ENCODE measurements around the gene DENND4B. TPM values are rescaled to one million over a fixed set of nuclear protein-coding genes. Genes with fewer than 3 reads are reported as not detected.
"Not testable (repeated sequence)": the region's sequence is repeated elsewhere in the genome, so short reads cannot be mapped to it uniquely, and the experiment has no call there.

The DENND4B gene, protein sequence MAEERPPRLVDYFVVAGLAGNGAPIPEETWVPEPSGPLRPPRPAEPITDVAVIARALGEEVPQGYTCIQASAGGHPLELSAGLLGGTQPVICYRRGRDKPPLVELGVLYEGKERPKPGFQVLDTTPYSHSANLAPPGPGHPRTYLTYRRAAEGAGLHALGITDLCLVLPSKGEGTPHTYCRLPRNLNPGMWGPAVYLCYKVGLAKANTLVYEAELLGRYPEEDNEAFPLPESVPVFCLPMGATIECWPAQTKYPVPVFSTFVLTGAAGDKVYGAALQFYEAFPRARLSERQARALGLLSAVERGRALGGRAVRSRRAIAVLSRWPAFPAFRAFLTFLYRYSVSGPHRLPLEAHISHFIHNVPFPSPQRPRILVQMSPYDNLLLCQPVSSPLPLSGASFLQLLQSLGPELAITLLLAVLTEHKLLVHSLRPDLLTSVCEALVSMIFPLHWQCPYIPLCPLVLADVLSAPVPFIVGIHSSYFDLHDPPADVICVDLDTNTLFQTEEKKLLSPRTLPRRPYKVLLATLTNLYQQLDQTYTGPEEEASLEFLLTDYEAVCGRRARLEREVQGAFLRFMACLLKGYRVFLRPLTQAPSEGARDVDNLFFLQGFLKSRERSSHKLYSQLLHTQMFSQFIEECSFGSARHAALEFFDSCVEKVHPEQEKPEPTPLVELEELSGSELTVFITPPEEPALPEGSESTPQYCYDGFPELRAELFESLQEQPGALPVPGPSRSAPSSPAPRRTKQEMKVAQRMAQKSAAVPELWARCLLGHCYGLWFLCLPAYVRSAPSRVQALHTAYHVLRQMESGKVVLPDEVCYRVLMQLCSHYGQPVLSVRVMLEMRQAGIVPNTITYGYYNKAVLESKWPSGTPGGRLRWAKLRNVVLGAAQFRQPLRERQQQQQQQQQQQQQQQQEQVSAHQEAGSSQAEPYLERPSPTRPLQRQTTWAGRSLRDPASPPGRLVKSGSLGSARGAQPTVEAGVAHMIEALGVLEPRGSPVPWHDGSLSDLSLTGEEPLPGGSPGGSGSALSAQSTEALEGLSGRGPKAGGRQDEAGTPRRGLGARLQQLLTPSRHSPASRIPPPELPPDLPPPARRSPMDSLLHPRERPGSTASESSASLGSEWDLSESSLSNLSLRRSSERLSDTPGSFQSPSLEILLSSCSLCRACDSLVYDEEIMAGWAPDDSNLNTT (N-terminal part only)
- 7.8 and 9.3 TPM in 2 replicates for total RNA-seq (2014; rRNA removed; shearing (Covaris generic))

DNA sequence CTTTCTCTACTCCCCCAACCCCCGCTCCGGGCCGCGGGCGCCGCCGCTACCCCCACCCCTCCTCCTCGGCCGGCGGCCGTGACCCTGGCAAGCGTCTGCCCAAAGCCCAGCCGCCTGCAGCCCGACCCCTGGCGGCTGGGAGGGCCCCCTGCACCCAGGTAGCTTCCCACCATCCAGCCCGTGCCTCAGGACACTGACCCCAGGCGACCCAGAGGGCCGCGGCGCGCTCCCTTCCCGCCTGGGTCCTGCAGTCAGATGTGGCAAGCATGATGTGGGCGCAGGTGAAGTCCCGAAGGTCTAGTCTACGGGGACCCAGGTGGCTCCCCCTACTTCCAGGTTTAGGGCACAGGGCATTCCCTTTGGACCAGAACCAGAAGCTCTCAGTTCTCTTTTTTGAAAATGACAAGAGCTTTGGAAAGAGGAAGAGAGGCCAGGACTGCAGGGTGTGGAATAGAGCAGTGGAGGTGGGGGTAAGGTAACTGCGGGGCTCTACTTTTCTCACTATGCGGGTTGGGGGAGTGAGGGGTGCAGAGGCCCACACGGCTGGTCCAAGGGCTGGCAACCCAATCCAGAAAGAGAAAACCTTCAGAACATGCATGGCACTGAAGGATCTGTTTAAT is at the start of gene DENND4B:
DENND4B (minus strand) TSS at position 97 of the 620 bp plus-strand sequence. CDS start 2,344 bp downstream, outside the sequence.
- in situ Hi-C loops (cut with HindIII; ENCODE audit: low sequenced_read_pairs), result loop anchor here (25.0 kb wide), 1 partner anchor 134 kb away; no protein-coding TSS in a partner anchor
- DNase-seq (ENCODE audit: low spot score), result peak; percentile 84

DNA sequence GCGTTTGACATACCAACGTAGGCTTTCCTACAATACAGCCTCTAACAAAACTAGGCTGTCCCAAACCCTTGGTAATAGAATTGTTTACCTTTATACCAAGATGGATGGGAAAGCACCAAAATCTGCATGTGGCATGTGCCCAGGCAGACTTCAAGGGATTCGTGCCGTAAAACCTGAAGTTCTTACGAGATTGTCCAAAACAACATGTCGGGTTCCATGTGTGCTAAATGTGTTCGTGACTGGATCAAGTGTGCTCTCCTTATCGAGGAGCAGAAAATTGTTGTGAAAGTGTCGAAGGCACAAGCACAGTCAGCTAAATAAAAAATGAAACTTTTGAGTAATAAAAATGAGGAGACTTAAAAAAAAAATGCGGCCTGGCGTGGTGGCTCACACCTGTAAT is 49.1 kb upstream of the DENND4B start:
- in situ Hi-C loops (cut with HindIII; ENCODE audit: low sequenced_read_pairs), result no loop called here
- DNase-seq (ENCODE audit: low spot score), result no peak

DNA sequence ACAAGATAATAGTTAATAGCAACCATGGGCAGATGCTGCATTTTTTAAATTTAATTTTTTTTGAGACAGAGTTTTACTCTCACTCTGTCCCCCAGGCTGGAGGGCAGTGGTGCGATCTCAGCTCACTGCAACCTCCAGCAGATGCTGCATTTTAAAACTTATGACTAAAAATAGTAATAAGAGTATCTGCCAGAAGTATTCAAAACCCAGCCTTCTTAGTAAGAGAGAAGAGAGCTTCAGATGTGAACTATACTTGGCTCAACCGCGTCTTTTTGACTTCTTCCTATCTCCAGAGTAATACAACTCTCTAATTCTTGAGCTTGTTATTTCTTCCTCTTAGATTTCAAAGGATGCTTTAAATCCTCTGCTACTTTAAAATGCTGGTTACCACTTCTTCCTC is 48.7 kb upstream of the DENND4B start:
- DNase-seq (ENCODE audit: low spot score), result no peak
- in situ Hi-C loops (cut with HindIII; ENCODE audit: low sequenced_read_pairs), result no loop called here

DNA sequence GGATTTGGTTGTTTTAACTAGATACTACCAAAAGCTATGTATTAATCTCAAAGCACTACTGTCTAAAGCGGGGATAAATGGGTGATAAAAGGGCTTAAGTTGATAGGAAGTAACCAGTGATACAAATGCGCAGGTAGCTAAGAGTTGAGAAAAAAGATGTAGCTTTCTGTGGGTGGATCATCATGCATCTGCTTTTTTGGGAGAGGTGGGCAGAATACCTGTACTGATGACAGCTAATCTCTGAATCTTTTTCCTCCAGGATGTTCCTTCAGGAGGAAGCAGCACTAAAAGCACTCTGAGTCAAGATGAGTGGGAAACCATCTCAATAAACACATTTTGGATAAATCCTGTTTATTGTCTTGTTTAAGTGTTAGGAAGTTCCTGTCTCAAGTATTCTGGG is 45.3 kb upstream of the DENND4B start:
- in situ Hi-C loops (cut with HindIII; ENCODE audit: low sequenced_read_pairs), result no loop called here
- no peak for DNase-seq (ENCODE audit: low spot score)

DNA sequence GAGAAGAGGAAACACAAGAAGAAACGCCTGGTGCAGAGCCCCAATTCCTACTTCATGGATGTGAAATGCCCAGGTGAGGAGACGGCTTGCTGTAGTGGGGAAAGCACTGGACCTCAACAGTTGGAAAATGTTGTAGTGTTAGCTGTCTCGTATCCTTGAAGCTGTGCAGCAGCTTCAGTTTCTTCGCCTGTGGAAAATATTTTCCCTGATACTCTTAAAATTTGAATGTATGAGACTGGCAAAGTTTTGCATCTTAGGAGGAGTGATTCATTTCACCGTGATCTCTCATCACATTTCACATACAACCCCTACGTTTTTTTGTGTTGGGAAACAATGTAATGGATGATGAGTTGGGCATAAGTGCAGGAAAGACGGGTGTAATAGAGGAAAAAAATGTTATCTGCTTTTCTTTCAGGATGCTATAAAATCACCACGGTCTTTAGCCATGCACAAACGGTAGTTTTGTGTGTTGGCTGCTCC is 44.7 kb upstream of the DENND4B start:
- DNase-seq (ENCODE audit: low spot score), result no peak
- in situ Hi-C loops (cut with HindIII; ENCODE audit: low sequenced_read_pairs), result no loop called here

DNA sequence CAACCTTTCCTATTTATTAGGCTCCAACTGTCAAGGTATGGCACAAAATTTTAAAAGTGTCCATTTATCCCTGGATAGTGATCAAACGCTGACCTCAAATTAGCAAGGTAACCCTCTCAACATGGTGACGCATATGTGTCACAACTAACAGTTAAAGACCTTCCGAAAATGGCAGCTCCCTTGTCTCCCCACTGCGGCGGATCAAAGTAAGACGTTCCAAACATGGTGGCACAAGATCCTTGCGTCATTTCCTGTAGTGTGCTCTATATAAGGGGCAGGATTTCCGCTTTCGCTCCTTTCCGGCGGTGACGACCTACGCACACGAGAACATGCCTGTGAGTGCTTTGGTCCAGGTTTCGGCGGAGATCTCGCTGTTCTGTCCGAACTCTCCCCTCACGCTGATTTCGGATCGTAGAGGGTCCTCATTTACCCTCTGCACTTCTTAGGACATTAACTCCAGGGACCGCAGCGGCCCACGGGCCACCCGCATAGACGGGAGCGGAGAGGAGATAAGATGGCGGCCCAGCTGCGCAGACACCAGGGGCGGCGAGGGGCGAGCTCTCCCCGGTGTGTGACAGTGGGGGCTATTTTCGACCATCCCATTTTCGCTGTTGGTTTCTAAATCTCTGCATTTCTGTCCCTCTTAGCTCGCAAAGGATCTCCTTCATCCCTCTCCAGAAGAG is 44.1 kb upstream of the DENND4B start, which contains the start of gene RPS27:
RPS27 (plus strand) TSS at position 295 of the 683 bp plus-strand sequence; CDS start at position 330, 35 bp downstream.
- peak; percentile 99 for DNase-seq (ENCODE audit: low spot score)
- in situ Hi-C loops (cut with HindIII; ENCODE audit: low sequenced_read_pairs), result no loop called here

DNA sequence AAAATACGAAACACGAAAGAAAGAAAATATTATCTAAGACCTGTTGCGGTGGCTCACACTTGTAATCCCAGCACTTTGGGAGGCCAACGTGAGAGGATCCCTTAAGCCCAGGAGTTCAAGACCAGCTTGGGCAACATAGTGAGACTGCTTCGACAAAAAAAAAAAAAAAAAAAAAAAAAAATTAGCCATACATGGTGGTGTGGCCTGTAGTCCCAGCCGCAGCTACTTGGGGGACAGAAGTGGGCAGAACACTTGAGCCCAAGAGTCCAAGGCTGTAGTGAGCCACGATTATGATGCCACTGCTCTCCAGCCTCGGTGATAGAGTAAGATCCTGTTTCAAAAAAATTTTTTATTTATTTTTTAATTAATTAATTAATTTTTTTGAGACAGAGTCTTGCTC is 41.1 kb upstream of the DENND4B start:
- in situ Hi-C loops (cut with HindIII; ENCODE audit: low sequenced_read_pairs), result no loop called here
- DNase-seq (ENCODE audit: low spot score), result no peak

DNA sequence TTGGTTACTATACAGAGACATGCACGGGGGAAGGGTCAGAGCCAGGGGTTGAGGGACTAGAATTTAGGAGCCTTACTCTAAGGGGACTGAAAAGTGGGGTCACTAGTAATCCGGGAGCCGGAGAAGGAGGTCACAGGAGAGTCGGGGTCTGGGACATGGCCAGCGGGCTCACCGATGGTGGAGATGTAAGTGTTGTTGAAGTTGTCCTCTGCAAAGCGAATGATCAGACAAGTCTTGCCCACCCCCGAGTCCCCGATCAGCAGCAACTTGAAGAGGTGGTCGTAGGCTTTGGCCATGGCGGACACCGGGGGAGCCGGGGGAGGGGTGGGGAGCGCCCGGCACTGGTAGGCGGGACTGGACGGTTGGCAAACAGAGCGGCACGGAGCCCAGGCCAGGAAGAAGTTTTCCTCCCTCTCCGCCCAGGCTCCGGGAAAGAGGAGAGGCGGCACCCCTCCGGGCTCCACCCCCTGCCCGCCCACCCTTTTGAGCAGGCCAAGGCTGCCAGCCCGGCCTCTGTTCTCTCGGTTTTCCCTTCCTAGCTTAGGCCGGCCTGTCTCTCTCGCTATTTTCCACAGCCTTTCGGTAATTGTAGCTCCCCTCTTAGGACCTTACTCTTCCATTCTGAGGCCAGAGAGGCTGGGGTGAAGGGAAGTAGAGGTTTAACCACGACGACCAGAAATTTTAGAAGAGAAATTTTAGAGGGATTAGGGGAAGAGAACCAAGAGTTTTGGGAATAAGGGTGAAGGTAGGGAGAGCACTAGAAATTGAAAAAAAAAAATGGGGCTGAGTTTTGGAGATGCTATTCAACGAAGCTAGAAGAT is 39.6 kb upstream of the DENND4B start, which contains the start of gene RAB13:
RAB13 (minus strand) TSS at position 399 of the 821 bp plus-strand sequence; CDS start at position 296, 103 bp downstream.
- in situ Hi-C loops (cut with HindIII; ENCODE audit: low sequenced_read_pairs), result no loop called here
- peak; percentile 46 for DNase-seq (ENCODE audit: low spot score)

DNA sequence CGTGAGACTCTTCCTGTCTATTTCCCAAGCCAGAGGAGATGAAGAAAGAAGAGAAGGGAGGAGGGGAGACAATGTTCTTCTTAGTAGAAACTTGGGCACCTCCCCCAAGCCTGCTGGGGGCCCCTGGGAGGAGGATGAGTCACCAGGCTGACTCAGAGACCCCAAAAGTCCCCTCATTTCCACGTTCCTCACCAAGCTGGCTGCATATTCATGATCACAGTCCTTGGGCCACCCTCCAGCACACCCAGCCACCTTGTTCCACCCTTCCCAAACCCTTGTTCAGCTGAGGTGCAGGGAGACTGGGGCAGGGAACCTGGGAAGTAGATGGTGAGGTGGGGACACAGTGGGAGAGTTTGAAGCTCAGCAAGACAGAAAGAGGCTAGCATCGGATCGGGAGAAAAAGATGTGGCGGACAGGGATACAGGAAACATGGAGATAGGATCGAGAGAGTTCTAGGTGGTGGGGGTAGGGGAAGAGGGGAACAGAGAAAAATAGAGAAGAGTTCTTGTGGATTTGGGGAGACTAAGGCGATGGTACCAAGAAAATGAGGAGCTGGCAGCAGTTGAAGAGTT is 38.9 kb upstream of the DENND4B start:
- in situ Hi-C loops (cut with HindIII; ENCODE audit: low sequenced_read_pairs), result no loop called here
- DNase-seq (ENCODE audit: low spot score), result no peak

DNA sequence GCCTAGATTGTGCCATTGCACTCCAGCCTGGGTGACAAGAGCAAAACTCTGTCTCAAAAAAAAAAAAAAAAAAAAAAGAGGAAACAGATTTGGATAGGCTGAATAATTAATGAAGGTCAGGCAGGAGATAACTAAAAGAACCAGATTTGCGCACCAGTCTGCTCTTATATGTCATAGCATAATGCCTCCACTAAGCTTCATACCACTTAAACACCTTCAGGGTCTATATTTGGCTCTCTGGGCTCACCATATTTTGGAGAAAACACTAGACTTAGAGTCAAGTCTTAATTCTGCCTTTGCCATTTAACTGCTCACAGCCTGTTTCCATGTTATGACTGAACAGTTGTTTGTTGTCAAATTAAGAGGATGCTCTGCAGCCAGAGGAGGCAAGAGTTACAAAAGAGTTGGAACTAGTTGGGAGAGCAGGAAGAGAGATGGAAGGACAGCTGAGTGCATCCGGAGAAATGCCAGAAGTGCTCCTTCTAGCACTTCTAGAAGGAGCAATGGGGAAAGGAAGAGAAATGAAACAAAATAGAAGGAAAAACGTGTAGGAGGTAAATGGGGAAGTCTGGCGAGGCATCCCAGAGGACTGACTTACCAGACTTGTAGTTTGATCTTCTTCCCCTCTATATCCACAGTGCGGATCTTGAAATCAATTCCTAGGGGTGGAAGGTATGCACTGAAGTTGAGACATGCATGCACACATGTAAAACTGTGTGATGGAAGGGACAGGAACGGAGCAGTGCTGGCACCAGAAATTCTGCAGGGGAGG is 37.8 kb upstream of the DENND4B start:
- in situ Hi-C loops (cut with HindIII; ENCODE audit: low sequenced_read_pairs), result no loop called here
- DNase-seq (ENCODE audit: low spot score), result no peak

DNA sequence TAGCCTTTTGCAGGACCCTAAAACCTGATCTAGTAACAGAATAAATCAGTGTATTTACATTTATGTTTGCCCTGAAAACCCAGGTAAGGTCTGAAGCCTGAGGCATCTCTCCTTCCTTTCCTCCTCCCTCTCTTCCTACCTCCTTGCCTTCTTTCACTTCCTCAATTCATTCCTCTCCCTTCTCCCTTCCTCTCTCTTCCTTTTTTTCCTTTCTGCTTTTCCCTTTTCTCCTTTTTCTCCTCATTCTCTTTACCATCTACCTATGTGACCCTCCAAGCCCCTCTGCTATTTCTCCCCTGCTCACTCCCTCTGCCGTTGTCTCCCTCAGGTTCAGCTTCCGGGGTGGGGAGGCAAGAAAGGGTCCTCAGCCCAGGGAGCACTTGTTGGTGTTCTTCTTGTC is 35.2 kb upstream of the DENND4B start:
- in situ Hi-C loops (cut with HindIII; ENCODE audit: low sequenced_read_pairs); DNase-seq (ENCODE audit: low spot score): not testable (repeated sequence)

DNA sequence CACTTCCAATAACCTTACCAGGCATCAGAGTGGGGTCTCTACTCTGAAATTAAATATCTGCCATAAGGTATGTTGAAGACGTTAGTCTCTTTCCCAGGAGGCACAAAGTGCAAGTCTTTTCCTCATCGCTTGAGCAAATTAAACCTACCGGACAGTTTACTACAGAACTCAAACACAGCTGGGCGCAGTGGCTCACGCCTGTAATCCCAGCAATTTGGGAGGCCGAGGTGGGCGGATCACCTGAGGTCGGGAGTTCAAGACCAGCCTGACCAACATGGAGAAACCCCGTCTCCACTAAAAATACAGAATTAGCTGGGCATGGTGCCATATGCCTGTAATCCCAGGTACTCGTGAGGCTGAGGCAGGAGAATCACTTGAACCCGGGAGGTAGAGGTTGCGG is 32.6 kb upstream of the DENND4B start:
- in situ Hi-C loops (cut with HindIII; ENCODE audit: low sequenced_read_pairs); DNase-seq (ENCODE audit: low spot score): not testable (repeated sequence)

DNA sequence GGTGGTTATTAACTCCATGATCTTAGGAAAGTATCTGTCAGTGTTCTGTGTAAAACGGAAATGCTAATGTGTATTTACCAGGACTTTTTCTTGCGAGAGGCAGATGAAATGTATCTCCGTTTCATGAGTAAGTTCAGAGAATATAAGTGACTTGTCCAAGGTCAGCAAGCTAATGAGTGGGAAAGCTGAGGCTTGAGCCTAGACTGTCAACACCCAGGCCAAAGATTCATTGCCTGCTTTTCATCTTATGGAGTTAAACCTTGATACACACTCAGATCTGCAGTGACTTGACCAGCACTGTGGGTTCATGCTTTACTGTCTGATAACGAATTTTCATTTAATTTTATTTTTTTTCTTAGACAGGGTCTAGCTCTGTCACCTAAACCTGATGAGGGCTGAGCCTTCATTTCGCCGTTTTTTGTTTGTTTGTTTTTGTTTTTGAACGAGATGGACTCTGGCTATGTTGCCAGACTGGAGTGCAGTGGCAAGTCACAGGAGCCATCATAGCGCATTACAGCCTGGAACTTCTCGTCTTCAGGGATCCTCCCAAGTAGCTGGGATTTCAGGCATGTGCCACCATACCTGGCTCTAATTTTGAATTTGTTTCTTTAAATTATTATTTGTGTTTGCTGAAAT is 31.9 kb upstream of the DENND4B start:
- in situ Hi-C loops (cut with HindIII; ENCODE audit: low sequenced_read_pairs), result no loop called here
- no peak for DNase-seq (ENCODE audit: low spot score)

DNA sequence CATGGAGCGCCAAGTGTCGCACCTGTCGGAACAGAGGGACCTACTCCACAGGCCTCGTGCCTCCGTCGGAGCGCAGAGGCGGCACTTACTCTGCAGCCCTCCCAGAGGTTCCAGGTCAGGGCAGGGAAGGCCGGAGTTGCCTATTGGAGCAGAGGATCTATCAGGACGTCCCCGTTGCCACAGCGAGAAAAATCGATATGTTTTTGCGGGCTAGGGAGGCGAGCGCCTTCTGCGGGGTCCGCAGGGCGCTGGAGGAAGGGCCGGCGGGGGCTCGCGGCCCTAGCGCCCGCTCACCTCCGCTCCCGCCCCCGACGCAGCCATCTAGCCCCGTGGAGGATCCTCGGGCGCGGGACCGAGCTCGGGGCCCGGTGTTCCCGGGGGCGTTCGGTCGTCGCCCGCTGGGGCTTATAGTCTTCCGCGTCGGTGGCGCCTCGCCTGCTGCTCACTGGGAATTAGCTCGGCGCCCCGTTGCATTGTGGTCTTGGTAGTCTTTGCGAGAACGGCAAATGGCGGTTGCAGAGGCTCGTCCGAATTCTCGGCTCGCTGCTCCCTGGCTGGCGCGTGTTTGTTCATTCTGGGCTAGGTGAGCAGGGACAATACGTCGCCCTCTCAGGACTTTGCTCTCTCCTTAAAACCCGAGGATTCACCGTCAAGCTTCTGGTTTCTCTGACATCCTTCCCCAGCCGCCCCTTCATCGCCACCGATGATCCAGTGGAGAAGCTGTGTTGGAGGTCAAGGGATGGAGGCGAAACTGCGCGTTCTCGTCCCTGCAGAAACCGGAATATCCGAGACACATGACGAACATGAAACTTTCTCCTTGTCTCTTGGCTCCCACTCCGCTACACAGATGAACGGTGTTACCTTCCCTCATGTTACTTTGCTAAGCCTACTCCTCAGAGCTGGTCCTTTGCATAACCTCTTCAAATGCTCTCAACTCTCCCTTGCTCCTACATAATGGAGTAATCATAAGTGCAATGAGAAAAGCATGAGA is 31.0 kb upstream of the DENND4B start, which contains the start of gene JTB:
JTB (minus strand) TSS at position 425 of the 991 bp plus-strand sequence; CDS start at position 3, 422 bp downstream.
- peak; percentile 91 for DNase-seq (ENCODE audit: low spot score)
- in situ Hi-C loops (cut with HindIII; ENCODE audit: low sequenced_read_pairs), result no loop called here
